Gastrocnemius medialis (tissue), 4 donors: ENCODE measurements around the gene ADGRL3.
"Not testable (repeated sequence)": the region's sequence is repeated elsewhere in the genome, so short reads cannot be mapped to it uniquely, and the experiment has no call there.

Experiments used
- POLR2A ChIP-seq, 2 donors: fragments of 450-650 bp; IDR thresholded peaks; one replicate each; pipeline ENCODE4 v1.6.1; 2017; ENCODE audit warnings: antibody characterized with exemption in 2 of 2, mild to moderate bottlenecking in 2 of 2, moderate library complexity in 2 of 2
- TF ChIP-seq, protein P1 (sequence below), 5 experiments: fragments of 450-650 bp in 3 of 5; fragments of 200-600 bp in 2 of 5; sonication (generic) in 2 of 5; IDR thresholded peaks in 4 of 5; conservative IDR thresholded peaks in 1 of 5; 1 replicate in 4 of 5; 2 replicates in 1 of 5; pipeline ENCODE4 v1.5.1; 2016 to 2019; ENCODE audit warnings: antibody characterized with exemption in 5 of 5, mild to moderate bottlenecking in 3 of 5, moderate library complexity in 3 of 5

DNA sequence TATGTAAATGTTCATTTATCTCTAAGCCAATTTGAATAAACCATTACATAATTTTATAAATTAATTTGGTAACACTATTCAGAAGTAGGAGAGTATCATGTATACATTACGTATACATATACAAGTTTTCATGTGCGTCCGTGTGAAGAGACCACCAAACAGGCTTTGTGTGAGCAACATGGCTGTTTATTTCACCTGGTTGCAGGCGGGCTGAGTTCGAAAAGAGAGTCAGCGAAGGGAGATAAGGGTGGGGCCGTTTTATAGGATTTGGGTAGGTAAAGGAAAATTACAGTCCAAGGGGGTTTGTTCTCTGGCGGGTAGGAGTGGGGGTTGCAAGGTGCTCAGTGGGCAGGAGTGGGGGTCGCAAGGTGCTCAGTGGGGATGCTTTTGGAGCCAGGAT lies 564.0 kb downstream of the ADGRL3 start:
- TF ChIP-seq, protein P1, sequence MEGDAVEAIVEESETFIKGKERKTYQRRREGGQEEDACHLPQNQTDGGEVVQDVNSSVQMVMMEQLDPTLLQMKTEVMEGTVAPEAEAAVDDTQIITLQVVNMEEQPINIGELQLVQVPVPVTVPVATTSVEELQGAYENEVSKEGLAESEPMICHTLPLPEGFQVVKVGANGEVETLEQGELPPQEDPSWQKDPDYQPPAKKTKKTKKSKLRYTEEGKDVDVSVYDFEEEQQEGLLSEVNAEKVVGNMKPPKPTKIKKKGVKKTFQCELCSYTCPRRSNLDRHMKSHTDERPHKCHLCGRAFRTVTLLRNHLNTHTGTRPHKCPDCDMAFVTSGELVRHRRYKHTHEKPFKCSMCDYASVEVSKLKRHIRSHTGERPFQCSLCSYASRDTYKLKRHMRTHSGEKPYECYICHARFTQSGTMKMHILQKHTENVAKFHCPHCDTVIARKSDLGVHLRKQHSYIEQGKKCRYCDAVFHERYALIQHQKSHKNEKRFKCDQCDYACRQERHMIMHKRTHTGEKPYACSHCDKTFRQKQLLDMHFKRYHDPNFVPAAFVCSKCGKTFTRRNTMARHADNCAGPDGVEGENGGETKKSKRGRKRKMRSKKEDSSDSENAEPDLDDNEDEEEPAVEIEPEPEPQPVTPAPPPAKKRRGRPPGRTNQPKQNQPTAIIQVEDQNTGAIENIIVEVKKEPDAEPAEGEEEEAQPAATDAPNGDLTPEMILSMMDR (IDR thresholded peaks at IDR 0.05 in 4 of 5, conservative IDR thresholded peaks at IDR 0.05 in 1 of 5) = not testable (repeated sequence)
- not testable (repeated sequence) for TF ChIP-seq POLR2A (IDR thresholded peaks at IDR 0.05)
